Umbilical cord (tissue), 2 donors: Measurements from ENCODE around the gene IFT81. TPM values are rescaled to one million over a fixed set of nuclear protein-coding genes. Genes with fewer than 3 reads are reported as not detected.

ENCODE experiments used
- DNase-seq: peaks from one replicate; pipeline ENCODE4 v3.0.0-alpha.2; 2015; ENCODE audit warnings: low spot score
- total RNA-seq: library from RNA; depleted of rRNA; stranded (reverse); fragments of >200 nt; gene quantifications from one replicate; pipeline ENCODE4 v1.2.3, GENCODE V29; 2014; ENCODE audit warnings: low replicate concordance; ENCODE audit not compliant: insufficient read depth

Gene IFT81, protein sequence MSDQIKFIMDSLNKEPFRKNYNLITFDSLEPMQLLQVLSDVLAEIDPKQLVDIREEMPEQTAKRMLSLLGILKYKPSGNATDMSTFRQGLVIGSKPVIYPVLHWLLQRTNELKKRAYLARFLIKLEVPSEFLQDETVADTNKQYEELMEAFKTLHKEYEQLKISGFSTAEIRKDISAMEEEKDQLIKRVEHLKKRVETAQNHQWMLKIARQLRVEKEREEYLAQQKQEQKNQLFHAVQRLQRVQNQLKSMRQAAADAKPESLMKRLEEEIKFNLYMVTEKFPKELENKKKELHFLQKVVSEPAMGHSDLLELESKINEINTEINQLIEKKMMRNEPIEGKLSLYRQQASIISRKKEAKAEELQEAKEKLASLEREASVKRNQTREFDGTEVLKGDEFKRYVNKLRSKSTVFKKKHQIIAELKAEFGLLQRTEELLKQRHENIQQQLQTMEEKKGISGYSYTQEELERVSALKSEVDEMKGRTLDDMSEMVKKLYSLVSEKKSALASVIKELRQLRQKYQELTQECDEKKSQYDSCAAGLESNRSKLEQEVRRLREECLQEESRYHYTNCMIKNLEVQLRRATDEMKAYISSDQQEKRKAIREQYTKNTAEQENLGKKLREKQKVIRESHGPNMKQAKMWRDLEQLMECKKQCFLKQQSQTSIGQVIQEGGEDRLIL
- 34.9 TPM for total RNA-seq

DNA sequence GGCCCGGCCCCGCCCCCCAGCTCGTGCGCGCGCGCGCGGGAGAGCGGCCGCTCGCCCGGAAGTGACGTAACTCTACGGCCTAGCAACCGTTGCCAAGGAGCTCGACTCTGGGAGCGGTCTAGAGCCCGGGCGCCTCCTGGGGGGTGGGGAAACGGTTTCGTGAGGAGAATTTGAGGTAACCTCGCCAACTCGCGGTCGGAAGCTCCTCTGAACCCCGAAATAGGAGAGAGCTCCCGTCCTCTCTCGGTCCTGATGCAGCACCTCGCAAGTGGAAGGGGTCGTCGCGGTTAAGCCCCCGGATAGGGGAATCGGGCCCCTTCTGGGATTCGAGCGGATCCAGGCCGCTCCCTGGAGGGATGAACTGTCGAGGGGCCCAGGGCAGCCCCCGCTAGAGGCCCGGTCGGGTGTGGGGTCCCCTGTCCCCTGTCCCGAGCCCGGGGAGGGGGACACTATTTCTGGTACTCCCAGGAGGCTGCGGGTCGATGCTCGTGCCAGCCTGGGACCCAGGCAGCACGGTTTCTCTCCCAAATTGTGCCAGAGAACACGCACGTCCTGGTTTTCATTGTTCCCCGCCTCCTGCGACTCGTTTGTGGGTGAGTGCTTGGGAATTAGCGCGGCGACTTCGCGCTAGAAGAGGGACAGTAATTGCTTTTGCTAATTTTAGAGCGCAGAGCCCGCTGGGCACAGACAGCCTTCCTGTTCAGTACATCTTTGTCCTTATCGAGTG, at the start of gene IFT81:
Gene IFT81 (plus strand): TSS at position 89 of the 727 bp plus-strand sequence. CDS start 3,024 bp downstream, outside the sequence.
- DNase-seq, result peak; percentile 96

DNA sequence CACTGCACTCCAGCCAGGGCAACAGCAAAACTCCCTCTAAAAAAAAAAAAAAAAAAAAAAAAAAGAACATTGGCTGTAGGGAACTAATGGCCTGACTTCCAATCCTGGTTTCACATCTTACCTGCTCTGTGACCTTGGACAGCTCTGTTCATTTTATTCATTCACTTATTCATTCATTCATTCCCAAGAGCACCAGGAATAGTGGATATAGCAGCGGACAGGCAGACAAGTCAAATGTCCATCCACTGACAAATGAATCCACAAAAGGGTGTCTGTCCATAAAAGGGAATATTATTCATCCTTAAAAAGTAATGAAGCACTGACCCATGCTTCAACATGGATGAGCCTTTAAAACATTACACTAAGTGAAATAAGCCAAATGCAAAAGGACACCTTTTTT, 48.3 kb upstream of the IFT81 start:
- no peak for DNase-seq

DNA sequence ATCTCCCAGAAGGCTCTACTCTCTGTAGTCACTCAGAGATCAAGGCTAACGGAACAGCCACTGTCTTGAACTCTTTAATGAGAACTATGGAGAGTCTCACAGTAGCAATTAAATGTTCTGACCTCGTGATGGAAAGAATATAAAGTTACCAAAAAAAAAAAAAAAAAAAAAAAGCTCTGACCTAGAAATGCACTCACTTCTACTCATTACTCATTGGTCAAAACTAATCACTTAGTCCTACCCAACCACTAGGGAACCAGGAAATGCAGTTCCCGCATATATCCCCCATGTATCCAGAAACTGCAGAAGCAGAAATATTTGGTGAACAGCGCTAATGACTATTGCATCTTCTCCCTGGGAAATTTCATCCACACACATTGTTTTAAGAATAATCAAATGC, 46.4 kb upstream of the IFT81 start:
- DNase-seq, result no peak

DNA sequence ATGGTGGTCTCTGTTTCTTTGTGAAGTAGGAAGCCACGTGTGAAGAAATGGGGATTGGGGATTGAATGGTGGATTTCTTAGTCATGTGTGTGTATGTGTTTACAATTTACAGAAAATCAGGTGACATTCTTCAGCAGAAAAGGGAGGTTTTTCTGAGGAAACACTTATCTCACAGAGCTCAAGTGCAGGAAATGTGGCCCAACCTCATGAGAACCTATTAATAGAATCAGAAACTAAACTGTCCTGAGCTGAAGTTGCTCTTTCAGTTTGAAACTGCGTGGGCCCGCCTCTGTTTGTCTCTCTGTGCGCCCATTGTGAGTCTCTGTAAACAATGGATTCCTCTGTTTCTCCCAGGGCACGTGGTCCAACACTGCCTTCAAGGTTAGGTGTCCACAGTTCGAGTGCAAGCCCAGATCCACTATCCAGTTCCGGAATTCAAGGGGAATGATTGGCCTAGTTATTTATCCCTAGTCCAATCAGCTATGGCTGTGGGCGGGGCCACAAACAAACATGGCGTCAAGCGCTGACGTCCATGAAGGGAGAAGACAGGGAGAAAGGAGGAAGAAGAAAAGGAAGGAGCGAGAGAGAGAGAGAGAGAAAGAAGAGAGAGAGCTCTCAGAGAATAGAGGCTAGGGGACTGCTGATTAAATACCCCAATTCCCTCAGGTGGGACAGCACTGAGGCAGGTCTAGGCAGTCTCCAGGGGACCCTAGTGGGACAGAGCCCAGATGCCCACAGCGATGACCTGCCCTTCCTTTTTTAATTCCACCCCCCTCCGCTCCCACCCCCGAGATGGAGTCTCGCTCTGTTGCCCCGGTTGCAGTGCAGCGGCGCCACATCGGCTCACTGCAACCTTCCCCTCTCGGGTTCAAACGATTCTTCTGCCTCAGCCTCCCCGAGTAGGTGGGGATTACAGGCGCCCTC, 44.4 kb upstream of the IFT81 start:
- DNase-seq, result peak; percentile 21

DNA sequence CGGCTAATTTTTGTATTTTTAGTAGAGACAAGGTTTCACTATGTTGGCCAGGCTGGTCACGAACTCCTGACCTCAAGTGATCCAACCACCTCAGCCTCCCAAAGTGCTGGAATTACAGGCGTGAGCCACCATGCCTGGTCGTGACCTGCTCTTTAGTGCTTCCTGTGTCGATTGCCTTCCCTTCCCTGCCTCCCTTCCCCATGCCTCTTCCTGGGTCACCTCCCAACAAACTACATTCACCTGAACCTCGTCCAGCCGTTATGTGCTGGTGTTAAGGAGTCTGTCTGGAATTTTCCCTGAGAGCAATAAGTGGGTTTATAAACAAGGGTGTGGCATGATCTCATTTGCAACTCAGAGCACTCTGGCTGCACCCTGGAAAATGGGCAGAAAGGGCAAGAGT, 43.7 kb upstream of the IFT81 start:
- no peak for DNase-seq

DNA sequence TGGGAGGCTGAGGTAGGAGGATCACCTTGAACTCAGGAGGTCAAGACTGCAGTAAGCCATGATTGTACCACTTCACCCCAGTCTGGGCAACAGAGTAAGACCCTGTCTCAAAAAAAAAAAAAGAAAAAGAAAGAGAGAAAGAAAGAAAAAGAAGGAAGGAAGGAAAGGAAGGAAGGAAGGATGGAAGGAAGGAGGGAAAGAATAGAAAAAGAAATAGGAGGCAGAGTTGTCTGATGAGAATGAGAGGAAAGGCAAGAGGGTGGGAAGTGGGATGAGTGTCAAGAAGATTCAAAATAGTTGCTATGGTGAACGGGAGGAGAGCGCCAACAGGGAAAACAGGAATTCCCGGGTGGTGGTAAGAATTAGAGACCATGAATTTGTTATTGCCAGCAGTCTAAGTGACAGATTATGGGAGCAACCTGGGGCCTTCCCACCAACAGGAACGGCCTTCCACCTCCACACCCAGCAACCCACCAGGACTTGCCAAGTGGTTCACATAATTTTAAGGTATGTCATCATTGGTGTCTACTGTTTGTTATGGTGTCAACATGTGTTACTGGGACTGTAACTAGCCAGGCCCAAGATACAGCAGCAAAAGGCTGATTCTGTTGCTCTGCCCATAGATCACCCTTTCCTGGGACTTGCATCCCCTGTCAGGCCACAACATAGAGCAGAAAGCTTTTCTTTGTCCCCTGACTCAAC, 39.7 kb upstream of the IFT81 start:
- no peak for DNase-seq

DNA sequence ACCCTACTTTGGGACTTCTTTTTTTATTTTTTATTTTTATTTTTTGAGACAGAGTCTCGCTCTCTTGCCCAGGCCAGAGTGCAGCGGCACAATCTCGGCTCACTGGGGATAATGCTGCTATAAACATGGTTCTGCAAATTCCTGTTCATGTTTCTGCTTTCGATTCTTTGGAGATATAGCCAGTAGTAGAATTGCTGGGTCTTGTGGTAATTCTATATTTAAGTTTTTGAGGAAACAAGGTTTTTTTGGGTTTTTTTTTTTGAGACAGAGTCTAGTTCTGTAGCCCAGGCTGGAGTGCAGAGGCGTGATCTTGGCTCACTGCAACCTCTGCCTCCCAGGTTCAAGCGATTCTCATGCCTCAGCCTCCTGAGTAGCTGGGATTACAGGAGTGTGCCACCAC, 35.9 kb upstream of the IFT81 start:
- DNase-seq, result peak; percentile 26

DNA sequence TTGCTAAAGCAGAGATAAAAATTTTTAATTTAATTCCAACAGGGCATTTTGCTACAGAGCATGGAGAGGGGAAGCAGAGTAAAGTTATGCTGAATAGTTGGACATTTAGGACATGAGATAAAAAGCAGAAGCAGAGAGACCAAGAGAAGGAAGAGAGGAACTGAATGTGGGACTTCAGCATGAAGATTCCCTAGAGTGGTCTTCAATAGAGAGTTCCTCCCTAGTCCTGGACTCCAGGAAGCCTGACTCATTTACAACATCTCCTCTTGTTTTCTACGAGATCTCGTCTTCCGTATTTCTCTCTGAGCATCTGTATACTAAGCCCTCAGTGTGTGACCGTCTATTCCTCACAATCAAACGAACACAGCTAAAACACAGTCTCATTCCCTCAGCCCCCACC, 35.2 kb upstream of the IFT81 start:
- DNase-seq, result peak; percentile 34

DNA sequence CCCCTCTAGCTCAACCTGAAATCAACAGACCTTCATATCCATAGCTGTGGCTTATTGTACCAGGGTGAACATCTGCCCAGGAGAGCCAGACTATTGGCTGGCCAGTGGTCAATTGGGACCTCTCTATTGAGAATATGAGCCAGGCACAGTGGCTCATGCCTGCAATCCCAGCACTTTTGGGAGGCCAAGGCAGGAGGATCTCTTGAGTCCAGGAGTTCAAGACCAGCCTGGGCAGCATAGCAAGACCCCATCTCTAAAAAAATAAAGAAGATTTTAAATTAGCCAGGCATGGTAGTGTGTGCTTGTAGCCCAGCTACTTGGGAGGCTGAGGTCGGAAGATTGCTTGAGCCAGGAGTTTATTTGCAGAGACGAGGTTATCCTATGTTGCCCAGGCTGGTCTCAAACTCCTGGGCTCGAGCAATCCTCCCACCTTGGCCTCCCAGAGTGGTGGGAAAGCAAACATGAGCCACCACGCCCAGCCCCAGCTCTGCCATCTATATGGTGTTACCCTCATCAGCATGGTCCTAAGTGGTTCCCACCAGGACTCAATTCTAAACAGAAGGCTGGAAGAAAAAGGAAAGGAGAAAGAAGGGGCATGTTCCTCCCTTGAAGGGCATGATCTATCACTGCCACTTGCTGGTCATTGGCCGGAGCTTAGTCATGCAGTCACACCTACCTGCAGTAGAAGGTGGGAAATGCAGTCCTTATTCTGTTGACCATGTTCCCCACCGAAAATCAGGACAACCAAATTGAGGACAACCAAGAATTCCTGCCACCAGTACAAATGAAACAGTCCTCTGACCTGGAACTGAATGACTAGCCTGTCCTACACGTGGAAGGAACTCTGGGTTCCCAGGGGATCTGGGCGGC, 33.7 kb upstream of the IFT81 start:
- no peak for DNase-seq

DNA sequence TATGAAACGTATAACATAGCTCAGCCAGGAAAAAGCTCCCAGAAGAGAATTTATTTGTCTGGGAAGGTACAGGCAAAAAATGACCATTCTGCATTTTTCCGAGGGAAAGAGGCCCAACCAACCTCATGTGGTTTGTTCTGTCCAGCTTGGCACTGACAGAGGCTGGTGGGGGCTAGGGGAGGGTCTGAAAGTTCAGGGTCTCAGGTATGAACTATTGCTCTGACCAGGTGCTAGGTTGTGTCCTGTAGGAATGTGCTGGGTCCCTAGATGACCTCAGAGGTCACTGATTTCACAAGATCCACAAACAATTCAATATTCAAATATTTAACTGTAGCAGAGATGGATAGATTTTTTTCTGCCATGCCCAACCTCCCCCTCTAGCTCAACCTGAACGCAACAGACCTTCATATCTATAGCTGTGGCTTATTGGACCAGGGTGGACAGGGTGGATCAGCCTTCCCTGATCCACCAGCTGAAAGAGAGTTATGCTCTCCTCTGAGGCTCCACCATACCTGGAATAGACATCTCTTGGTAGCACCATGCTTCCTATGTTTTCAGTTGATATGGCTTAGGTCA, 32.9 kb upstream of the IFT81 start:
- DNase-seq, result no peak

DNA sequence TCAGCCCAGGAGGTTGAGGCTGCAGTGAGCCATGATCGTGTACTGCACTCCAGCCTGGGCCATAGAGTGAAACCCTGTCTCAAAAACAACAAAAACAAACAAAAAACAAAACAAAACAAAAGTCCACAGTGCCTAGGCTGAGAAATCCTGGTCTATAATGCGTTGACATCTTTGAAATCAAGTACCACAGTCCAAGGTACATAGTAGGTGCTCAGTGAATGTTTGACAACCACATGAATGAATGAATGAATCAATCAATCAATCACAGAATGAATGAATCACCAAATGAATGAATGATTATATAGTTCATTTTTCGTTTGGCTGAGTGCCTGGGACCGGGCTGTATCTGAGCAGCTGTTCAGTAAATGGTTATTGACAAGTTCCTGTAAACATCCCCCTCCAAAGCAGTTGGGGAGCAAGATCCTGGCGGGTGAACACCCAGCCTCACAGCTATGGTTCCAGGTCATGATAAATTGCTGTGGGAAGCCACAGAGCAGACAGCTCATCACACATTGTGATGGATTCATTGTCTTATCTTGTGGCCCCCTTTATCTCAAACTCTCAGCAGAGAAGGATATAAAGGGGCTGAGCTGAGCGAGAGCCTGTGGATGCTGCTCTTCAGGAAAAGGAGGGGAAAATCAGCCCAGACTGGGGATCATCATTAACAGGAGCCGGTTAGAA, 30.4 kb upstream of the IFT81 start:
- DNase-seq, result no peak

DNA sequence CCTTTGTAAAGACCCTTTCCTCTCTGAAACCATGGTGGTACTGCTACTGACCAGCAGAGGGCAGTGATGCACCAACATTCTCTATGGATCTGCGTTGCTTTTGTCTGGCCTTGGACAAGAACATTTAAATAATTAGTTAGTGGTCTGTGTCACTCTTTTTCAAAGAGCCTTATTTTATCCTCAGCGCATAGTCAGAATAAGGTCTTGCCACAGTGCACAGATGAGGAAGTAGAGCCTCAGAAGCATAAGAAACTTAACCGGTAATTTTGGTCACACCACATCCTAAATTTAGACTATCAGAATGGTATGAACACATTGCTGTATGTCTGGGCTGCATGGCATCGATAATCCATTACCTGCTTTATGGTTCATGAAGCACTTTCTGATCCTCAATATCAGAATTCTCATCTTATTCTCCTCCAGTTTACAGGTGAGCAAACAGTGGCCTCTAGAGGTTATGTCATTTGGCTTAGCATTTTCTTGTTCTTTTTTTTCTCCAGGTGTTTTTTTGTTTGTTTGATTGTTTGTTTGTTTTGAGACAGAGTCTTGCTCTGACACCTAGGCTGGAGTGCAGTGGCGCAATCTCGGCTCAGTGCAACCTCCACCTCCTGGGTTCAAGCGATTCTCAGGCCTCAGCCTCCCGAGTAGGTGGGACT, 23.7 kb upstream of the IFT81 start:
- peak; percentile 77 for DNase-seq

DNA sequence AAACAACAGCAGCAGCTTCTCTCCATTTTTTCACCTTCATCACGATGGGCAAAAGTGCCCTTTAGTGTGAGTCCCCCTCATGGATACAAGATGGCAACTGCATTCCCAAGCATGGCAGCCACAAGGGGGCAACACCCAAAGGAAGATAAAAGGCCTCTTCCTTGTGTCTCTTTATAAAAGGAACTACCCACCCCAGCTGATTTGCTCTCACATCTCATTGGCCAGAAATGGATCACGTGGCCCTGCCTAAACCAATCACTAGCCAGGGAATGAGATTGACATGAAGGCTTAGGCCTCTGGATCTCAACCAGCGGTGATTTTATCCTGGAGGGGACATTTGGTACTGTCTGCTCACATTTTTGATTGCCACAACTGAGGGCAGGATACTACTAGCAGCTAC, 21.9 kb upstream of the IFT81 start:
- no peak for DNase-seq

DNA sequence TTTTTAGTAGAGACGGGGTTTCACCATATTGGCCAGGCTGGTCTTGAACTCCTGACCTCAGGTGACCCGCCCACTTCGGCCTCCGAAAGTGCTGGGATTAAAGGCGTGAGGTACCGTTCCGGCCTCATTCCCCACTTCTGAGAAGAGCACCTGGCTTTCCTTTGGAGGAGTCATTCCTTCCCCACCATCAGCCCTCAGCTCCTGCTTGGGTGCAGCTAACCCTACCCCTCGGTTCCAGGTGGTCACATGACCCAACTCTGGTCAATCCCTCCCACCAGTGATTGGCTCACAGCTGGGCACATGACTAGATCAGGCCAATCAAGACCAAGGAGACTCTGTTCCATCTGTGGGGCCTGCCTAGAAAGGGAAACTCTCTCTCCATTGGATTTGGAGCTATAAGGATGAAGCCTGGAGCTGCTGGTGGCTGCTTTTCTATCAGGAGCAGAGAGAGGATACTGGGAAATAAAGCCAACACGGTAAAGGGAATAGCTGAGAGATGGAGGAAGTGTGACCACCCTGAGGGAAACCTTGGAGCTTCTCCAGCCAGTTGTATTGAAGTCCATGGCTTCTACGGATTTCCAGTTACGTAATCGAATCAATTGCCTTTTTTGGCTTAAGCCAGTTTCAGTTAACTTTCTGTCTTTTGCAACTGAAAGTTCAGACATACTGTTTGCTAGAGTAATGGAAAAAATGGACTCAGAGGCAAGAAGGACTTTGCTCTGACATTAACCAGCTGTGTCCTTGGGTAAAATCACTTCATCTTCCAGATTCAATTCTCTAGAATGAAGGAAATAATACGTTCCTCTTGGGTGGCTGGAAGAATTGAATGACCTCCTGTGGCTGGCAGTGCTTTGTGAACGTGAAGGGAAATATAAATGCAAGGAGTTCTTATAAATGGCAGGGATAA, 19.7 kb upstream of the IFT81 start:
- peak; percentile 75 for DNase-seq

DNA sequence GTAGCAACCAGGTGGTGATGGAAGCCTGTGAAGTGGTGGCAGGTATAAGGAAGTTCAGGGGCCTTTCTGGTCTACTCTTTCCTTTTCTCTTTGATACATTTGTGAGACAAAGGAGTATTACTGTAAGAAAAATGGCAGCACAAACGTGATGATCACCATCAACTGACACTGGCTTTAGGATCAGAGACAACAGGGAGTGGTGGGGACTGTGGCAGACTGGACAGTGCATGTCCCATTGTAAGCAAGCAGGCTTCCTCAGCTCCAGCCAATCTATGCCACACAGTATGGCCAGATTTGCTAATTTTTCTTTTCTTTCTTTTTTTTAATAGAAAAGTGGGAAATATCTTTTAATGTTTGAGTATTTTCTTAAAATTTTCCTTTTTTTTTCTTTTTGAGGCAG, 19.0 kb upstream of the IFT81 start:
- no peak for DNase-seq

DNA sequence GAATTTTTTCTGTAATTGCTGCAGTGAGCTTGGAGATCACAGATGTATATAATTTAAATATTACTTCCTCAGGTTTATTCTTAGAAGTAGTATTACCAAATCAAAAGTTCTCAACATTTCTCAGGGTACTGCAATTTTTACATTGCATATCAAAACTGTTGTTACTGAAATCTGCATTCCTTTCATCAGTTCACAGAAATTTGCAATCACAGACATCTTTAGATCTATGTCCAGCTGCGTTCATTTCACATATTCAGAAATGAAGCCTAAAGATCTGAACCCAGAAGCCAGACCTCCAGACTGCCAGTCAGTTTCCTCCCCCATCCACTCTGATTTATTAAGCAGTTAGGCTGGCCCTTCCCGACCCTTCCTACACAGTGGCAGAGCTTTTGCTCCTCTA, 18.2 kb upstream of the IFT81 start:
- no peak for DNase-seq
